Lung microvascular endothelial cell (primary cell): Measurements from ENCODE around the gene ZFYVE9. TPM values are rescaled to one million over a fixed set of nuclear protein-coding genes. Genes with fewer than 3 reads are reported as not detected.

Experiments used
- DNase-seq, 2 donors: peaks; one replicate each; pipeline versions ENCODE4 v3.0.0 to v3.0.0-alpha.2; 2010; ENCODE audit warnings: low read depth in 2 of 2
- total RNA-seq: library from RNA; depleted of rRNA; stranded (reverse); fragments of >200 nt; gene quantifications from 2 replicates; pipeline ENCODE4 v1.2.1, GENCODE V29; 2014

Gene ZFYVE9
- total RNA-seq, 1 donor from 2014 or later, result 36.7 TPM

DNA sequence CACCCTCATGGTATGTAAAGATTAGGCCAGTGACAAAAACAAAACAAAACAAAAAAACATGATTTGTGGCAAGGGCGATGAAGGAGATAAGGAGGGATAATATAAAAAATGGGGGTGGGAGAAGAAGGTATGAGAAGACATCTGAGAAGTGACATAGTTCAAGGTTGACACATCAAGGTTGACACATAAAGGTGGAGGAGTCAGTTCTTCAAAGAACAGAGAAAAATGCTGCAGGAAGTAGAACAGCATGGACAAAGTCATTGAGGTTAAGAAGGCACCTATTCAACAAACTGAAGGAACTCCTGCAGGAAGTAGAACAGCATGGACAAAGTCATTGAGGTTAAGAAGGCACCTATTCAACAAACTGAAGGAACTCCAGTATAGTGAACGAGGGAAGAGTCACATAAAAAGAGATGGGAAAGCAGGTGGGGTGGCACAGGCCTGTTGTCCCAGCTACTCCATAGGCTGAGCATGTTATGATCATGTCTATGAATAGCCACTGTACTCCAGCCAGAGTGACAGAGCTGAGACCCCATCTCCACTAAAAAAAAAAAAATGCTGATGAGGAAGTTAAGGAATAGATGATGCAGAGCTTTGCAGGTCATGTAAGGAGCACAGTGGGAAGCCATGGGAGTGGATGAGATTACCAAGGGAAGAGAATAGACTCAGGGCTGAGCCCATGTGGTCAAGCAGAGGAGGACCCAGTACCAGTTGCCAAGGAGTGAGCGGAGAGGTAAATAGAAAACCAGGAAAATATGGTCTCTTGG lies 101.5 kb downstream of the ZFYVE9 start:
- DNase-seq, result no peak

DNA sequence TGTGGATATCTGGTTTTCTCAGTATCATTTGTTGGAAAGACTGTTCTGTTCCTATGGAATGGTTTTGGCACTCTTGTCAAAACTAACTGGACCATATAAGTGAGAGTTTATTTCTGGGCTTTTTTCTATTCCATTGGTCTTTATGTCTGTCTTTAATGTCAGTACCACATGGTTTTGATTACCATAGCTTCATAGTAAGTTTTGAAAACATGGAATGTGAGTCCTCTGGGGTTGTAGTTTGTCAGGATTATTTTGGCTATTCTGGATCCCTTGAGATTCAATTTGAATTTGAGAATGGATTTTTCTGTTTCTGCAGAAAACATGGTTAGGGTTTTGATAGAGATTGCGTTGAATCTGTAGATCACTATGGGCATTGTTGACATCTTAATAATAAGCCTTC lies 107.9 kb downstream of the ZFYVE9 start:
- DNase-seq, result no peak

DNA sequence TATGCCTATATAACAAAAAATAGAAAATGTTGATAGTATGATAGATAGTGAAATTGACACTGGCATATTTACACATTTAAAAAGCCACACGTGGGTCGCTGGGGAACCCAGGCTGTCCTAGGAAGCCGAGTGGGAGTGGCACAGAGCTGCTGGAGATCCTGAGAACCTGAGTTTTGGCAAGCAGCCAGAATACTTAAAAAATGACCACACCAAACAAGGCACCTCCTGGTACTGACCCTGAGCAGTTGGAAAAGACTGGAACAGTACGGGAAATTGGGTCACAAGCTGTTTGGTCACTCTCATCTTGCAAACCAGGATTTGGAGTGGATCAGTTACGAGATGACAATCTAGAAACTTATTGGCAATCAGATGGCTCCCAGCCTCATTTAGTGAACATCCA lies 111.5 kb downstream of the ZFYVE9 start:
- DNase-seq, result no peak

DNA sequence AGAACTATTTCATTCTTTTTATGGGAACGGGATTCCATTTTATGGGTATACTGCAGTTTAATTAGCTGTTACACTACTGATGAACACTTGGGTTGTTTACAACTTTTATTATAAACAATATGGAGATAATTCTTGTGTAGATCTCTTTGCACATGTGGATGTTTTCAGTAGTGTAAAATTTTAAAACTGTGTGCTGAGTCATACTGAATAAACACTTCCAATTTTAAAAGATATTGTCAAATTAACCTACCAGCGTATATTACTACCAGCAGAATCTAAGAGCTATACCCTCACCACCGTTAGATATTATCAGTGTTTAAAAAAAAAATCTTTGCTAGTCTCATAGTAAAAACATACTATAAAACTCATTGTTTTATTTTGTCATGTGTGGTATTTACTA lies 118.0 kb downstream of the ZFYVE9 start:
- no peak for DNase-seq

DNA sequence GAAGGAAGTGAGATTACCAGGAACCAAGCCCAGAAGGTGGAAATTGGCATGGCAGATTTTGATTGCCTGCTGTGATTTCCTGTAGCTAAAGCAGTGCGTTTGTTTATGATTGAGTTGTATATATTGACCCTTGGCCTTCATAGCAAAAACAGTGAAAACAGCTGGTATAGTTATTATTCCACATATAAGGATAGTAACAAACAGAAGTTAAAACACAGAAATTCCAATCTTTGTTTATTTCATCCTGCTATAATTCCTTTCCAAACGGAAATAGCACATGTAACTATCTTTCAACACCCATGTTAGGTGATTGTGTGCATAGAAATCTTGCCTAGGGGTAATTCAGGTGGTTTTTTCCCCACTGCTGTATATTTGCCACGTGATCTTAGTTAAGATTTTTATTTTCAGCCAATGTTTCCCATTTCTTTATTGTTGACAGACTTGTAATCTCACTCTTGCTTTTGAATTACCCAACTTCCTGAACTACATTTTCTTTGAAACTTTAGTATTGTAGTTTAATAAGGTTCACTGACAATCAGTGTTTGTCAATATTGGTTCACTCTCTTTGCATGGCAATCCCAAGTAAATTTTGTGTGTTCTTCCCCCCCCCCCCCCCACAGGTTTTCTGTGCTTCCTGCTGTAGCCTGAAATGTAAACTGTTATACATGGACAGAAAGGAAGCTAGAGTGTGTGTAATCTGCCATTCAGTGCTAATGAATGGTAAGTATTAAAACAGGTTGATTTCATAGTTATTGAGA lies 121.4 kb downstream of the ZFYVE9 start:
- DNase-seq, result peak; percentile 74 to 75

DNA sequence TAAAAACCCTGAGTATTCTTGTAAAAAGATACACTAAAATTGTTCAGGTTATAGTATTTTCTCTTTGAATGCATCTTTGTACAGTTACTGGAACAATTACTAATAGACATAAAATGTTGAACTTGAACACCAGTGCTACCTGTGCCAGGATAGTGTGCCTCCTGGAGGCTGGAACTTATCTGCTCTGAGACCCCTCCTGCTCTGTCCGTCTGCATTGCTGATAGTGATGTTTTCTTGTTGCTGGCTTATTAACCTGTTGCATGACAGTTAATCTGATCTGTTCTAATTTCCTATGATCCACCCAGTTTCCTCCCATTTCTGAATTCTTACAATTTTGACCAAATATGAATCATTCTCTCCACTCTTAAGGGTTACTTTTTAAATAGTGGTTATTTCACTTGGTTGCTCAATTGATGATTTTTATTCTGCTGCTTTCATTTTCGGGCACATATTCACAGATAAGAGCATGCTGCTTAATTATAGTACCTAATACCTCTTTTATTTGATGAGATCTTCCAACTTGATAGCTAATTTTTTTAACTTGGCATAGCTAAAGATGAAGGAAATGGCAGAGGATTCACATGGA lies 122.7 kb downstream of the ZFYVE9 start:
- DNase-seq, result peak; percentile 6 to 45

DNA sequence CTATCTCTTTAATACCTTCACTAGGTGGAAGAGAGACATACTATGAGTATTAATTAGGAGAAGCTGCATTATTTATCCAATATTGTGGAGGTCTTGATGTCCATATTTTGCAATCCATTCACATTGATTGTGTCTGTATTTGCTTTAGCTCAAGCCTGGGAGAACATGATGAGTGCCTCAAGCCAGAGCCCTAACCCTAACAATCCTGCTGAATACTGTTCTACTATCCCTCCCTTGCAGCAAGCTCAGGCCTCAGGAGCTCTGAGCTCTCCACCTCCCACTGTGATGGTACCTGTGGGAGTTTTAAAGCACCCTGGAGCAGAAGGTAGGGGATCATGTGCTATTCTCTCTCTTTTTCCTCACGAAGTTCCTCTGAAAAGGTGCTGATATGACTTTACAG lies 124.6 kb downstream of the ZFYVE9 start:
- DNase-seq, result no peak

DNA sequence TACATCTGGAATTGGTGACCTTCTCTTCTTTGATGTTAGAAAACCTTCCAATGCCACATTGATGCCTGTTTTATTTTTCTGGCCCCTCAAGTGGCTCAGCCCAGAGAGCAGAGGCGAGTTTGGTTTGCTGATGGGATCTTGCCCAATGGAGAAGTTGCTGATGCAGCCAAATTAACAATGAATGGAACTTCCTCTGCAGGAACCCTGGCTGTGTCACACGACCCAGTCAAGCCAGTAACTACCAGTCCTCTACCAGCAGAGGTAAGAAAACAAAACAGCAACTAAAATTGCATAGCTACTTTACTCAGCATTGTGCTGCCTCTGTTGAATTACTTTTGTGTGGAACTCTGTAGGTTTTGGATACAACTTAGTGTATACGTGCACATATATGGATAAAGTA lies 126.5 kb downstream of the ZFYVE9 start:
- DNase-seq, result peak; percentile 76 to 79

DNA sequence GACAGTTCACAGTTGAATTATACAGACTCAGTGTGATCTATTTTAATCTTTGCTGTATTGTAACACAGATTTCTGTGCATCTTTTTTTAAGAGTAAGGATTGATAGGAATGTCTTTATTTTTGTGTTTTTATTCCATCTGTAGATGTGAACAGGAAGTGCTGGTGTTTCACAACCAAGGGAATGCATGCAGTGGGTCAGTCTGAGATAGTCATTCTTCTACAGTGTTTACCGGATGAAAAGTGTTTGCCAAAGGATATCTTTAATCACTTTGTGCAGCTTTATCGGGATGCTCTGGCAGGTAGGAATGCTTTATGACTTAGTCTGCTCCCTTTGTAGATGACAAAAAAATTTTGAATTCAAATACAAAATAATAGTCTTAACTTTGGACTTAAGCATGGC lies 139.6 kb downstream of the ZFYVE9 start:
- DNase-seq, result peak; percentile 63 to 80

DNA sequence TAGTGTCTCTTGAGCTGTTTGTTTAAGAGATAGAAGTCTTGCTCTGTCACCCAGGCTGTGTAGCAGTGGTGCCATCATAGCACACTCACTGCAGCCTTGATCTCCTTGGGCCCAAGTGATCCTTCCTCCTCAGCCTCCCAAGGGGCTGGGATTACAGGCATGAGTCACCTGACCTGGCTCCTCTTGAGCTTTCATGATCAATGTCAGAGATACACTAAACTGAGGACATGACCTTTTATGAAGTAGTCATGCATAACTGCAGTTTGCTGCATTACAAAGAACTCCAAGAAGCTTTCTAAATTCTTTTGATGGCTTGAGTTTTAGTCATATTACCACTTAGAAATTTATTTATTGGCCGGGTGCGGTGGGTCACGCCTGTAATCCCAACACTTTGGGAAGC lies 146.4 kb downstream of the ZFYVE9 start:
- DNase-seq, result no peak

DNA sequence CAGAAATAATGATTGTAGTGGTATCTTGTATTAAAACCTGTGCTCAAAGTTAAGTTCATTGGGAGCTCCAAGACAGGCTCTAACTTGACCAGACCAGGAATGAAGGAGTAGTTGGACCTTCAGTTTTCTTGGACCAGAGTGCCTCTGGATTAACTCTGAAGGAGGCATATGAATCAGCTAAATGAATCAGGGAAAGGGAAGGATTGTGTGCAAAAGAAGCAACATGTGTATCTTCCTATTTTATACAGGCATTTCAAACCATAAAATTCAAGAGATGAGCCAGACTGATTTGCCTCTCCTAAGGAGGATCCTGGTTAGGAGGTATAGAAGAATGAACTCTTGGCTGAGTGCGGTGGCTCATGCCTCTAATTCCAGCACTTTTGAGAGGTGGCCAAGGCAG lies 152.7 kb downstream of the ZFYVE9 start:
- no peak for DNase-seq

DNA sequence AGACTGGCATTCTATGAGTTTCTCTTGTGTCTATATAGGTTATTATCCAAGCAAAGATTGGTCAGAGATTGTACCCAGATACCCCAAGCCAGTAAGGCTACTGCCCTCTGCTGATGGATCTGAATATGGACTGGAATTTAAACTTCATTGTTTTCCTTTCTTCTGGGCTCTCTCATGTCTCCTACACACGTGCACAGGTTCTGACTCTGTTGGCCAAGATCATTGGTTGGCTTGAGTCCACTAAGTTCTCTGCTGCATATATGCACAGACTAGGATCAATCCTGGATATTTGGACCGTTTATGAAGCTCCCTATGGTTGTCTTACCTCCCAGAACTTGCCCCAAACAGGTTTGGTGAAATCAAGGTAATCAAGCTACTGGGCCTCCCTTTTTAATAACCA lies 154.5 kb downstream of the ZFYVE9 start:
- DNase-seq, result peak; percentile 74 to 78

DNA sequence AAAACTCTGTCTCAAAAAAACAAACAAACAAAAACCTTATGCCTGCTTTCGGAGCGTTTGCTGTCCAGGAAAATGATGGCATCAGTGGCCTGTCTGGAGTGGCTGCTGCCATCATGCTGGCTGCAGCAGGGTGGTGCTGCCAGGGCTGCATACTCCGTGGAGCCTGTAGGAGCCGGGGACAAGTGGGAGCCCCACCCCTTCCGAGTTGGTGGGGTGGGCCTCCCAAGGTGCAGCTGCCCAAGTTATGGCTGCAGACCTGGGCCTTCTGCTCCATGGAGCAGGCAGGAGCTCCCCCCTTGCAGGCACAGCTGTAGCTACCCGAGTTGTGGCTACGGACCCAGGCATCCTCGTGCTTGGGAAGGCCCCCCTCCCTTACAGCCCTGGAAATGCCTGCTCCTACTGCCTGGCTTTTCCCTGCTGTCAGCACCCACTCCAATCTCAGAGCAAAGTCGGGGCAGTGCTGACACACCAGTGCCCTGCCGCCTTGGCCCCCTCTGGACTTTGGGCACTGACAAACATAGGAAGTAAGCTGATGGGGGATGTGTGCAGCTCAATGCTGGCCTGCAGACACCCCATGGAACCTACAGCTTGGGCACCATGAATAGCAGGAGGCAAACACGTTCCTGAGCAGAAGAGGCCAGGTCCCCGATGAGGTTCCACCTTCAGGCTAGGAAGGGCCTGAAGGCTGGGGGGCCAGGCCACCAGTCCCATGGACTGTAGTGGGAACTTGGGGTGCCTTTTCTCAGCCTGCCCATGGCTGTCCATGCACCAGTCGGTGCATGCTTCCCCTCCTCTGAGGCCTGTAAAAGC lies 163.7 kb downstream of the ZFYVE9 start:
- no peak for DNase-seq

DNA sequence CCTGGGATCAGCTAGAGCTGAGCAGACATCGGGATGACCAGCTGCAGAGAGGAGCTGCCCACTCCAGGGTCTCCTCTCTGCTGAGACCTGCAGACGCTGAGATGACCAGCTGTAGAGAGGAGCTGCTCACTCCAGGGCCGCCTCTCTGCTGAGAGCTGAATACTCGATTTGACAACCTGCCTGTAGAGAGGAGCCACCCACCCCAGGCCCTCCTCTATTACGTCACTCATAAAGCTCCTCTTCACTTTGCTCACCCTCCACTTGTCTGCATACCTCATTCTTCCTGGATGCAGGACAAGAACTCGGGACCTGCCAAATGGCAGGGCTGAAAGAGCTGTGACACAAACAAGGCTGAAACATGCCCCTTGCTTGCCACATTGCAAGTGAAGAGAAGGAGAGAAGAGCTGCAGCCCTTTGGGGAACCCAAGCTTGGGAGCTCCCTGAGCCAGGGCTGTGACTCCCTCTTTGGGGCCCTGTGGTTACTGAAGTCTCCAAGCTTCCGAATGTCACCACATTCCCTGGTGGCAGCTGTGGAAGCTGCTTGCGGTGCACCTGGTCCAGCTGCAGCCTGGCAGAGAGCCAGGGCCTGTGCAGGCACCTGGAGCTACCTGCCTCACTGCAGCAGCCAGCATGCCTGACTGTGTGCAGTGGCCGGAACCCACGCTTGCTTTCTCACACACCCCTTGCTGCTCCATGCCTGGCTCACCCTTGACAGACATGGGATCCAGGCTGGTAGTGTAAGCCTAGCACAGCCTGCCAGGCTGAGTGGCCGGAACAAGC lies 164.5 kb downstream of the ZFYVE9 start:
- DNase-seq, result no peak

DNA sequence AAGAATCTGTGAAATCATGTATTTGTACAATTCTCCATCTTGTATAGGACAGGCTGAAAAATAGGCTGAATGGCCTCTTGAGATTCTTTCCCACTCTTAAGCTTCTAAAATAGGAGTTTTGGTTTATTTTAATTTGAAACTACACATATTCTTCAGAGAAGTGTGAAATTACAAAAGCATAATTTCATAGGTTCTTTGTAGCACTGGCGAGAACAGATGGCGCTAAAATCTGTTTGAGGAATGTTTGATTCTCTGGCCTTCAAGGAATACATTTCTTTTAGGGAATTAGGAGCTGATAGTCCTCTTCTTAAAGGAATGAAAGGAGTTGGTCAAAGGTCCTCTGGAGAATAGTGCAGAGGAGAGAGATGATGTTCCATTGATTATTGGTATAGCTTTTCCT lies 179.2 kb downstream of the ZFYVE9 start:
- no peak for DNase-seq

DNA sequence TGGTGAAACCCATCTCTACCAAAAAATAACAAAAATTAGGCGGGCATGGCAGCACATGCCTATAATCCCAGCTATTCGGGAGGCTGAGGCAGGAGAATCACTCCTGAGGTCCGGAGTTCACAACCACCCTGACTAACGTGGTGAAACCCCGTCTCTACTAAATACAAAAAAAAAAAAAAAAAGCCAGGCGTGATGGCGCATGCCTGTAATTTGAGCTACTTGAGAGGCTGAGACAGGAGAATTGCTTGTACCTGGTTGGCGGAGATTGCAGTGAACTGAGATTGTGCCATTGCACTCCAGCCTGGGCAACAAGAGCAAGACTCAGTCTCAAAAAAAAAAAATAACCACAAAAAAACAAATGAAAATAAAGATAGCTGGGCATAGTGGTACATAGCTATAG lies 181.8 kb downstream of the ZFYVE9 start:
- no peak for DNase-seq

DNA sequence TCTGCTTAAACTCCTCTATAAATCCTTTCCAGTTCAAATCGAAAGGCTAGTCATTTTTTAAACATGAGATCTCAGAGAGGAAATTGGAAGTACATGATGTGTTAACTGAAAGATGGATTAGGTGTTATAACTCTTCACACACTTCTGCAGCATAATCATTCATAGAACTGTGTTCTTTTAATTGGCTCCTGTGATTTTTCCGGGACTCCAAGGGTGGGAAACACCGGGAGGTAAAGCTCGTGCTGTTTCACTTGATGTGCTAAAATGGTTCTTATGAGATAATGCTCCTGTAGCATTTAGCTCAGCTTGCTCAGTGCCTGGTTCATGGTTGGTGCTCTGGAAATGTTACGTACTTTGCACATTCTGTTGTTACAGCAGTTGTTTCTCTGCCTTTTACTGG lies 183.9 kb downstream of the ZFYVE9 start:
- no peak for DNase-seq

DNA sequence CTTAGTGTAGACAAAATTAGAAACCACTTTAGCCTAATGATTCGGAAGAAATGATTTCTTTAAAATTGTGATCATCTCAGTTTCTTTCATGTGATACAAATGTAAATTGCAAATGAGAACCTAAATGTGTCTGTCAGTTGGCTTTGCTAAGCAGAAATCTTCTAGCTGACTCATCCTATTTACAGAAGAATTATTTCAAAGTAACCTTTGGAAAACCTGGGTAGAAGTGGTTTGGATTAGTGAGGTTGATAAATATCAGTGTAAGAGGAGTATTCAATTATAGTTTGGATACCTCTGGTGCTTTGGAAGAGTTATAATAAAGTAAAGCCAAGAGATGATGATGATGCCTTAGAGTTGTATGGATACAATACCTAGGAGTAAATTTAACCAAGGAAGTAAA lies 186.7 kb downstream of the ZFYVE9 start:
- DNase-seq, result no peak

DNA sequence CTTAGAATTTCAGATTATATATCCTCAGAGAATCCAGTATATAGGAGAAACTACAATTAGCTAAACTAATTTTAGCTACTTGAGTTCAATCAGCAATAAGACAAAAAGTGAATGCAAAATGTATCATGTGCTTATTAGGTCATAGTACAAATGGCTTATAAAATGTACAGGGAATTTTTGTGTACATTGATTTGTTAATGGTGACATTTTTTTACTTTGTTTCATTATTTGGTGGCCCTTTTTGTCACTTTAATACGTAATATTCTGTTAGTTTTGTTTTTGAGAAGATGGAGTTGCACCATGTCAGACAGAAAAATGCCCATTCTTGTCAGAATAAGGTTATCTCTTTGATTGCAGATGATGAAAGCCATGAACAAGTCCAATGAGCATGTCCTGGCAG lies 190.5 kb downstream of the ZFYVE9 start:
- DNase-seq, result no peak

DNA sequence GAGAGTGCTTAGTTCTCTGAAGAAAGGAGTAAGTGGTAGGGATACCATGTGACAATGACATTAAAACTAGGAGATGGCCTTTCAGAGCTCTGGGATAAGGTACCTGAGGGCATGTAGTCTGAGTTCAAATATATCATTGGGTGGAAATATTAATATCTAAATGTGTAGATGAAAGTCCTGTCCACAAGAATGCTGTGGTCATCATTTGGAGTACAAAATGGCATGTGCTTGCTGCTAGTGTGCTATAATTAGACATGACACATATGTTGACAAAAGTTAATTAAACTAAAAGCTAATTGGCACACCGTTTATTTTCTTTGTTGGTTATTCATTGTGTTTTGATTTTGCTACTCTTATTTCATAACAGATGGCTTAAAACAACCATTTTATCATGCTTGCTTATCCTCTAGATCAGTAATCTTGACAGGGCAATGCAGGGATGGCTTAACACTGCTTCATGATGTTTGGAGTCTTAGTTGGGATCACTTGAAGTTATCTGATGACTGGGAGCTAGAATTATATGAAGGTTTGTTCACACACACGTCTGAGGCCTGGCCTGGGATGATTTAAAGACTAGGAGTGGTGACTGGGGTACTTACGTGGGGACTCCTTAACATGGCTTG lies 193.1 kb downstream of the ZFYVE9 start:
- DNase-seq, result no peak

DNA sequence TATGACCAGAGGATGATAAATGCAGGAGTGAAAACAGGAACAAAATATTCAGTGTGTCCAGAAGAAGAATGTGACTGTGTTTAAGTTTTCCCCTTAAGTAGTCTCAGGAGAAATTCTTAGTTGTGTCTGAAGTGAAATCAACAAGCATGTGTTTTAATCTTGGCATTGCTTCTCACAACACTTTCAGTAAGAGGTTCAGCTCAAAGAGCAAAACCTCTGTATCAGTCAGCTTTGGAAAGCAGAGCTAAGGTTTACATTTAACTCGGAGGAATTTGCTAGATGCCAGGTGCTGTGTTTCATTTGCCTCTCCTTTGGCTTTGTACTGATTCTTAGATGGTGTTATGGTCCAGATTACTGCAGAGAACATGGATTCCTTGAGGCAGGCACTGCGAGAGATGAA lies 195.6 kb downstream of the ZFYVE9 start:
- no peak for DNase-seq
